Stomach (tissue), 9 donors: Measurements from ENCODE around the gene BTBD19. TPM values are rescaled to one million over a fixed set of nuclear protein-coding genes. Genes with fewer than 3 reads are reported as not detected.

Experiments used
- DNase-seq, 2 donors: peaks; one replicate each; pipeline versions ENCODE4 v3.0.0 to v3.0.0-alpha.2; 2013 to 2019
- H3K27ac ChIP-seq, 5 donors: fragments of 200-600 bp in 4 of 5; sonication (generic) in 4 of 5; one replicate each; pipeline ENCODE4 v1.5.1; 2013 to 2019; ENCODE audit warnings: mild to moderate bottlenecking in 1 of 5, moderate library complexity in 1 of 5
- H3K27me3 ChIP-seq, 3 donors: fragments of 200-600 bp; sonication (generic); one replicate each; pipeline ENCODE4 v1.5.1; 2017 to 2019; ENCODE audit warnings: mixed run types in 1 of 3
- H3K36me3 ChIP-seq, 4 donors: fragments of 200-600 bp; sonication (generic); 1 replicate in 3 of 4; 2 replicates in 1 of 4; pipeline ENCODE4 v1.5.1; 2016 to 2019
- H3K4me1 ChIP-seq, 4 donors: fragments of 200-600 bp; sonication (generic); one replicate each; pipeline ENCODE4 v1.5.1; 2016 to 2019
- H3K4me3 ChIP-seq, 4 donors: fragments of 200-600 bp; sonication (generic) in 3 of 4; one replicate each; pipeline ENCODE4 v1.5.1; 2016 to 2019; ENCODE audit warnings: mild to moderate bottlenecking in 1 of 4
- H3K9me3 ChIP-seq, 4 donors: fragments of 200-600 bp; sonication (generic); one replicate each; pipeline ENCODE4 v1.5.1; 2016 to 2019
- EP300 ChIP-seq: sonication (generic); formaldehyde crosslinking; IDR thresholded peaks from one replicate; pipeline ENCODE4 v1.6.1; 2017; ENCODE audit warnings: antibody characterized with exemption
- POLR2A ChIP-seq, 4 donors: fragments of 450-650 bp; IDR thresholded peaks; one replicate each; pipeline ENCODE4 v1.6.1; 2016; ENCODE audit warnings: antibody characterized with exemption in 4 of 4, control low read depth in 2 of 4, mild to moderate bottlenecking in 1 of 4, moderate library complexity in 1 of 4
- POLR2AphosphoS5 ChIP-seq, 3 donors: sonication (generic); formaldehyde crosslinking; IDR thresholded peaks; one replicate each; pipeline ENCODE4 v1.6.1; 2016; ENCODE audit warnings: antibody characterized with exemption in 3 of 3
- WGBS, 5 donors: extraction: QIAGEN DNeasy Blood & Tissue Kit in 3 of 5; methylation state at CpG; one replicate each; pipeline versions ENCODE4 v1.1.5 to v1.1.7; 2013 to 2018; 5-methylcytosine and 5-hydroxymethylcytosine counted together
- intact Hi-C: fragments of 100-400 bp; cut with DNase I; formaldehyde crosslinking; loops from one replicate; pipeline ENCODE4 v1.15.1; 2023; ENCODE audit warnings: low total_unique reads
- polyA plus RNA-seq, 3 donors: library from polyadenylated mRNA; stranded (reverse); fragments of 200-250 nt; gene quantifications; one replicate each; pipeline ENCODE4 v1.2.3, GENCODE V29; 2013
- total RNA-seq, 5 donors: library from RNA; depleted of rRNA; stranded (reverse); fragments of >200 nt; gene quantifications; one replicate each; pipeline versions ENCODE4 v1.1.0 to v1.2.3, GENCODE V29; 2014 to 2016
- TF ChIP-seq, protein P1 (sequence below), 7 experiments: fragments of 450-650 bp in 4 of 7; fragments of 200-600 bp in 3 of 7; sonication (generic) in 3 of 7; IDR thresholded peaks; one replicate each; pipeline ENCODE4 v1.5.1; 2016 to 2019; ENCODE audit warnings: antibody characterized with exemption in 7 of 7, control low read depth in 2 of 7, mild to moderate bottlenecking in 1 of 7
- donor health status: healthy with polysubstance abuse.
- donor health status: Bipolar disorder and iron deficiency.
- donor health status: healthy.

BTBD19 gene
- total and polyA plus RNA-seq, 8 donors: 0.89 to 4.1 (median 2.9) TPM; not detected in 2

DNA sequence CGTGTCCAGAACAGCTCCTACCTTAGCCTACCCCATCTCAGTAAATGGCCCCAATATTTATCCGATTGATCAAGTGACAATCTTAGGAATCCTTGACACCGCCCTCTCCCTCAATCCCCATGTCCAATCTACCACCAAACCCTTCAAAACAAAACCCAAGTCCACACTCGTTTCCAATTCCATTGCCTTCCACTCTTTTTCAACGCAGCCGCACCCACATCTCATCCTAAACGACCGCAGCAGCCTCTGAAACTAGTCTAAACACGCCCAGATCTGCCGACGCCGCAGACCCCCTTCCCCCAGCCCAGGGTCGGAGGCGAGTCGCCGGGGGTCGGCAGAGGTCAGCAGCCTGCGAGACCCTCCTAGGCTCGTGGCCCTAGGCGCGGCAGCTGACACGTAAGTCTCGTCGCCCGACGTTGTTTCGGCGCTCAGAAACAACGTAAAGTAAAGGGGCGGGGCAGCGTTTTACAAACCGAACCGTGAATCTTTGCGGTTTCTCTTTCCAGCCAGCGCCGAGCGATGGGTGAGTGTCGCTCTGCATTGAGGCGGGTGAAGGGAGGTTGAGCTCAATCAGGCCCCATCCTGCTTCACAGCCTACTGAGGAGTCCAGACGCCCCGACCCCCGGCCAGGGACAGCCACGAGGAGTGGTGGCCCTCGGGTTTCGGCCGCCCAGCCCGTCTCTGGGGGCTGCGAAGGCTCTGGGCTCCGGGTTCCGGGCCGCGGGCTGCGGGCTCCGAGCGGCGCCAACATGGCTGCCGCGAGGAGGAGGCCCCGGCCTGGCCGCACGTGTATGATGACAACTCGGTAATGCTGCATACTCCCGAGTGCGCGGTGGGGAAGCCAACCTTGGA, 33.0 kb upstream of the BTBD19 start, which contains the start of gene RPS8:
TSS of gene RPS8 (plus strand) at position 463 of the 852 bp plus-strand sequence. CDS start at position 520, 57 bp downstream.
- peak within 1 kb of the TSS; percentile 93 to 99 (median 95) for H3K27ac ChIP-seq
- intact Hi-C loops: no loop called here
- H3K4me1 ChIP-seq: peaks cover 20 to 36% (median 31%) of the 10 kb centered on the region in 4 donors
- H3K36me3 ChIP-seq: peaks cover 37 to 42% (median 38%) of the 10 kb centered on the region in 4 donors
- TF ChIP-seq POLR2A (IDR thresholded peaks at IDR 0.05) (peak in 2 of 4 donors; percentile 75 to 93), EP300 (no peak), POLR2AphosphoS5 (IDR thresholded peaks at IDR 0.05) (peak; percentile 98 to 100 (median 99))
- TF ChIP-seq, protein P1, sequence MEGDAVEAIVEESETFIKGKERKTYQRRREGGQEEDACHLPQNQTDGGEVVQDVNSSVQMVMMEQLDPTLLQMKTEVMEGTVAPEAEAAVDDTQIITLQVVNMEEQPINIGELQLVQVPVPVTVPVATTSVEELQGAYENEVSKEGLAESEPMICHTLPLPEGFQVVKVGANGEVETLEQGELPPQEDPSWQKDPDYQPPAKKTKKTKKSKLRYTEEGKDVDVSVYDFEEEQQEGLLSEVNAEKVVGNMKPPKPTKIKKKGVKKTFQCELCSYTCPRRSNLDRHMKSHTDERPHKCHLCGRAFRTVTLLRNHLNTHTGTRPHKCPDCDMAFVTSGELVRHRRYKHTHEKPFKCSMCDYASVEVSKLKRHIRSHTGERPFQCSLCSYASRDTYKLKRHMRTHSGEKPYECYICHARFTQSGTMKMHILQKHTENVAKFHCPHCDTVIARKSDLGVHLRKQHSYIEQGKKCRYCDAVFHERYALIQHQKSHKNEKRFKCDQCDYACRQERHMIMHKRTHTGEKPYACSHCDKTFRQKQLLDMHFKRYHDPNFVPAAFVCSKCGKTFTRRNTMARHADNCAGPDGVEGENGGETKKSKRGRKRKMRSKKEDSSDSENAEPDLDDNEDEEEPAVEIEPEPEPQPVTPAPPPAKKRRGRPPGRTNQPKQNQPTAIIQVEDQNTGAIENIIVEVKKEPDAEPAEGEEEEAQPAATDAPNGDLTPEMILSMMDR (IDR thresholded peaks at IDR 0.05): peak in 1 of 7 experiments; percentile 10
- DNase-seq: peak; percentile 94 to 98
- no peaks in the 10 kb centered on the region for H3K9me3 ChIP-seq
- WGBS, 5 donors: 0 to 1% (median 0%) methylated on average over 47 to 65 of the region's 65 CpGs
- no peaks in the 10 kb centered on the region for H3K27me3 ChIP-seq
- peak within 1 kb of the TSS; percentile 66 to 93 (median 82) for H3K4me3 ChIP-seq

DNA sequence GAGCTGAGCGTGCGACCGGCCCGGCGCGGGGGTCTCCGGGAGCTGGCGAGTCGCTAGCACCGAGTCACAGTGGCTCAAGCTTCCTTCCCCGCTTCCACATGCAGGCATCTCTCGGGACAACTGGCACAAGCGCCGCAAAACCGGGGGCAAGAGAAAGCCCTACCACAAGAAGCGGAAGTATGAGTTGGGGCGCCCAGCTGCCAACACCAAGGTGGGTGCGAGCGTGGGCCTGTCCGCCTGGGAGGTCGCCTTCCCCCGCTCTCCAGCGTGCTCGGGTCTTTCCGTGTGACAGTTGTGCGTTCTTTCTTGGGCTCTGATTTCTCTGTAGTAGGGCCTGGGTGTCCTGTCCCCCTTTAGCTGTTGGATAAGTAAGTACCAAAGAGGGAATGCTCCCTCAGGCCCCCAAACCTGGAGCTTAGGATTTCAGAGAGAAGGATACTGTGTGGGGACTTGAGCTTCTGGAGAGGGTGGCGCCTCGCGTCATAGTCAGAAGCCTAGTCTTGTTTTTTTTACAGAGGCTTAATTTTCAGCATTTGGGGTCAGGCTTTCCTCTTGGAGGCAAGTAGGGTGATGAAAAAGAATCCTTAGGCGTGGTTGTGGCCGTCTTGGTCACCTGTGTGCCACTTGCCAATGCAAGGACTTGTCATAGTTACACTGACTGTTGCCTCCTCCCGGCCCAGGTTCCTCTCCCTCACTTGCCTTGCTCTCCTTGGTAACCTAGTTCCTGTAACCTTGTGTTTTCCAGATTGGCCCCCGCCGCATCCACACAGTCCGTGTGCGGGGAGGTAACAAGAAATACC, 32.2 kb upstream of the BTBD19 start:
- DNase-seq: peak in 1 of 2 donors; percentile 67
- no peaks in the 10 kb centered on the region for H3K27me3 ChIP-seq
- peaks cover 20 to 36% (median 31%) of the 10 kb centered on the region in 4 donors for H3K4me1 ChIP-seq
- intact Hi-C loops: no loop called here
- WGBS, 5 donors: 3 to 7% (median 4%) methylated on average over 24 to 36 of the region's 36 CpGs
- TF ChIP-seq EP300 (no peak), POLR2AphosphoS5 (IDR thresholded peaks at IDR 0.05) (no peak), POLR2A (IDR thresholded peaks at IDR 0.05) (no peak)
- TF ChIP-seq, protein P1 (IDR thresholded peaks at IDR 0.05): no peak
- peak overlapping the region; percentile 66 to 93 (median 82) for H3K4me3 ChIP-seq
- H3K36me3 ChIP-seq: peaks cover 41 to 50% (median 46%) of the 10 kb centered on the region in 4 donors
- no peaks in the 10 kb centered on the region for H3K9me3 ChIP-seq
- peak overlapping the region; percentile 93 to 99 (median 95) for H3K27ac ChIP-seq

DNA sequence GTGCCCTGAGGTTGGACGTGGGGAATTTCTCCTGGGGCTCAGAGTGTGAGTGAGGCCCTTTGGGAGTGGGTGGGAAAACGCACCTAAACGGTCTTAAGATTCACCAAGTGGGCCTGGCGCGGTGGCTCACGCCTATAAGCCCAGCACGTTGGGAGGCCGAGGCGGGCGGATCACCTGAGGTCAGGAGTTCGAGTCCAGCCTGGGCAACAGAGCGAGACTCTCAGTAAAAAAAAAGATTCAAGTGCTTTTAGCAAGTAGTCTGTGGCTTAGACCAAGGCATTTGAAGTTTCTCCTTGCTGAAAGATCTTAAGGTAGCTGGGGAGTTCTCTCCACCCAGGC, 31.6 kb upstream of the BTBD19 start:
- H3K36me3 ChIP-seq: peaks cover 41 to 56% (median 52%) of the 10 kb centered on the region in 4 donors
- TF ChIP-seq POLR2A (IDR thresholded peaks at IDR 0.05) (no peak), POLR2AphosphoS5 (IDR thresholded peaks at IDR 0.05) (no peak), EP300 (no peak)
- TF ChIP-seq, protein P1 (IDR thresholded peaks at IDR 0.05): no peak
- intact Hi-C loops: no loop called here
- peaks cover 20 to 36% (median 31%) of the 10 kb centered on the region in 4 donors for H3K4me1 ChIP-seq
- no peaks in the 10 kb centered on the region for H3K27me3 ChIP-seq
- H3K9me3 ChIP-seq: no peaks in the 10 kb centered on the region
- WGBS, 5 donors: 25 to 46% (median 37%) methylated on average over 12 of the region's 12 CpGs
- peak overlapping the region; percentile 66 to 93 (median 82) for H3K4me3 ChIP-seq
- peak overlapping the region; percentile 6 to 99 (median 95) for H3K27ac ChIP-seq
- no peak for DNase-seq

DNA sequence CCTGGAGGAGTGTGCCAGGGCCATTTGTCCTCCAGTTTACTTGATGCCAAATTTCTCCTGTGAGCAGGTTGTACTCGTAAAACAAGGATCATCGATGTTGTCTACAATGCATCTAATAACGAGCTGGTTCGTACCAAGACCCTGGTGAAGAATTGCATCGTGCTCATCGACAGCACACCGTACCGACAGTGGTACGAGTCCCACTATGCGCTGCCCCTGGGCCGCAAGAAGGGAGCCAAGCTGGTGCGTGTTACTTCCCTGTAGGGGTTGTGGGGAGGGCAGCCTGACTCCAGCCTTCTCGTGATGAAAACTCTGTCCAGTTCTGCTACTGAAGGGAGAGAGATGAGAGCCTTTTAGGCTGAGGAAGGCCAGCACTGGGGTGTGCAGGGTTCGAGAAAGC, 30.8 kb upstream of the BTBD19 start:
- 65 to 76% (median 66%) methylated on average over 13 to 14 of the region's 14 CpGs for WGBS, 5 donors
- intact Hi-C loops: no loop called here
- no peak for DNase-seq
- no peaks in the 10 kb centered on the region for H3K9me3 ChIP-seq
- peaks cover 20 to 36% (median 31%) of the 10 kb centered on the region in 4 donors for H3K4me1 ChIP-seq
- peaks cover 41 to 61% (median 58%) of the 10 kb centered on the region in 4 donors for H3K36me3 ChIP-seq
- TF ChIP-seq, protein P1 (IDR thresholded peaks at IDR 0.05): no peak
- TF ChIP-seq POLR2A (IDR thresholded peaks at IDR 0.05) (no peak), POLR2AphosphoS5 (IDR thresholded peaks at IDR 0.05) (no peak), EP300 (no peak)
- no peaks in the 10 kb centered on the region for H3K27me3 ChIP-seq
- H3K4me3 ChIP-seq: peak overlapping the region in 2 of 4 donors; percentile 77 to 87
- peak overlapping the region in 2 of 5 donors; percentile 95 for H3K27ac ChIP-seq
